GM23338 (cell line): ENCODE measurements around the gene SIK2. TPM values are rescaled to one million over a fixed set of nuclear protein-coding genes. Genes with fewer than 3 reads are reported as not detected.

ENCODE experiments used
- ATAC-seq: fragments of 200-7000 bp; cut with Tn5 transposase; 3 replicates; pipeline ENCODE4 v1.9.1; 2020
- DNase-seq: peaks from one replicate; pipeline ENCODE4 v3.0.0-alpha.2; 2015; ENCODE audit warnings: low spot score
- H2AFZ ChIP-seq: fragments of 200-600 bp; sonication (generic); 2 replicates; pipeline ENCODE4 v1.8.0; 2016; ENCODE audit warnings: antibody characterized with exemption, mild to moderate bottlenecking, moderate library complexity
- H3F3A ChIP-seq: fragments of 200-600 bp; sonication (generic); replicated peaks from 2 replicates; pipeline ENCODE4 v1.8.0; 2017; ENCODE audit warnings: antibody characterized with exemption, mixed run types, low read depth
- H3K27ac ChIP-seq: fragments of 200-600 bp; sonication (generic); 2 replicates; pipeline ENCODE4 v1.6.1; 2016; ENCODE audit warnings: low read depth
- H3K27me3 ChIP-seq: fragments of 200-600 bp; sonication (generic); 2 replicates; pipeline ENCODE4 v1.8.0; 2016; ENCODE audit warnings: mild to moderate bottlenecking, mixed run types, moderate library complexity; ENCODE audit not compliant: insufficient read depth
- H3K36me3 ChIP-seq: fragments of 200-600 bp; sonication (generic); 2 replicates; pipeline ENCODE4 v1.8.0; 2016; ENCODE audit warnings: mild to moderate bottlenecking; ENCODE audit not compliant: insufficient read depth
- H3K4me1 ChIP-seq: fragments of 200-600 bp; sonication (generic); 2 replicates; pipeline ENCODE4 v1.8.0; 2016; ENCODE audit warnings: mild to moderate bottlenecking, moderate library complexity; ENCODE audit not compliant: insufficient read depth
- H3K4me2 ChIP-seq: fragments of 200-600 bp; sonication (generic); 2 replicates; pipeline ENCODE4 v1.7.1; 2017; ENCODE audit warnings: mixed run types
- H3K4me3 ChIP-seq: fragments of 200-600 bp; sonication (generic); 2 replicates; pipeline ENCODE4 v1.6.1; 2016; ENCODE audit warnings: mixed run types
- H3K79me2 ChIP-seq: fragments of 200-600 bp; sonication (generic); replicated peaks from 2 replicates; pipeline ENCODE4 v1.8.0; 2017; ENCODE audit warnings: mild to moderate bottlenecking; ENCODE audit not compliant: insufficient read depth
- H3K9me2 ChIP-seq: fragments of 200-600 bp; sonication (generic); 2 replicates; pipeline ENCODE4 v1.8.0; 2017; ENCODE audit not compliant: insufficient read depth
- H4K20me1 ChIP-seq: fragments of 200-600 bp; sonication (generic); replicated peaks from 2 replicates; pipeline ENCODE4 v1.8.0; 2017; ENCODE audit warnings: mild to moderate bottlenecking; ENCODE audit not compliant: insufficient read depth
- H3K27ac Mint-ChIP-seq: 2 replicates; pipeline ENCODE4 v1.8.0; 2020; ENCODE audit warnings: inconsistent platforms, mild to moderate bottlenecking, moderate library complexity, mixed read lengths
- H3K27me3 Mint-ChIP-seq: 3 replicates; pipeline ENCODE4 v1.8.0; 2022; ENCODE audit warnings: low read depth, mild to moderate bottlenecking, moderate library complexity, mixed read lengths, inconsistent platforms; ENCODE audit not compliant: insufficient read depth, poor library complexity
- H3K36me3 Mint-ChIP-seq: 3 replicates; pipeline ENCODE4 v1.8.0; 2021; ENCODE audit warnings: low read depth, mild to moderate bottlenecking, inconsistent platforms, moderate library complexity, mixed read lengths
- H3K4me1 Mint-ChIP-seq: 3 replicates; pipeline ENCODE4 v1.8.0; 2020; ENCODE audit warnings: mild to moderate bottlenecking, inconsistent platforms, mixed read lengths
- H3K4me3 Mint-ChIP-seq: 3 replicates; pipeline ENCODE4 v1.8.0; 2021; ENCODE audit warnings: moderate library complexity, mild to moderate bottlenecking, inconsistent platforms, mixed read lengths
- H3K9me3 Mint-ChIP-seq: 3 replicates; pipeline ENCODE4 v1.8.0; 2020; ENCODE audit warnings: moderate library complexity, mild to moderate bottlenecking, inconsistent platforms, mixed read lengths
- CTCF ChIP-seq, 2 experiments: fragments of 200-600 bp in 1 of 2; sonication (generic) in 1 of 2; conservative IDR thresholded peaks; 2 replicates each; pipeline versions ENCODE4 v1.5.1 to v1.6.1; 2016 to 2017; ENCODE audit warnings: antibody characterized with exemption in 2 of 2, low read depth in 2 of 2, mild to moderate bottlenecking in 2 of 2, moderate library complexity in 1 of 2
- ETS1 ChIP-seq: IDR thresholded peaks from 2 replicates; pipeline ENCODE4 v1.6.1; 2016; ENCODE audit warnings: antibody characterized with exemption
- EZH2 ChIP-seq: fragments of 200-600 bp; sonication (generic); IDR thresholded peaks from one replicate; pipeline ENCODE4 v1.8.0; 2017; ENCODE audit warnings: antibody characterized with exemption, mild to moderate bottlenecking, low read depth; ENCODE audit not compliant: unreplicated experiment
- EZH2phosphoT487 ChIP-seq: fragments of 200-600 bp; sonication (generic); IDR thresholded peaks from one replicate; pipeline ENCODE4 v1.8.1; 2018; ENCODE audit warnings: antibody characterized with exemption; ENCODE audit not compliant: unreplicated experiment
- ZNF462 ChIP-seq: fragments of 250-450 bp; sonication (Bioruptor Pico); IDR thresholded peaks from 2 replicates; pipeline ENCODE4 v1.5.0; 2020; ENCODE audit warnings: mild to moderate bottlenecking, moderate library complexity
- polyA plus RNA-seq: library from polyadenylated mRNA; unstranded; fragments of >200 nt; fragmentation: Nextera tagmentation; extraction: Ambion mirVana; gene quantifications from 2 replicates; pipeline ENCODE4 v1.2.1, GENCODE V29; 2016
- total RNA-seq: library from RNA; depleted of rRNA; stranded (reverse); fragments of >200 nt; shearing (Covaris generic); gene quantifications from 2 replicates; pipeline ENCODE4 v1.2.3, GENCODE V29; 2014

SIK2 gene
- total and polyA plus RNA-seq, 2 experiments from 2014 or later: 2.3 to 6.7 TPM

GRCh38 chr11:111555255-111555654 lies 47.0 kb upstream of the SIK2 start:
- peaks cover 26% of the 10 kb centered on the region for H3K9me3 Mint-ChIP-seq
- DNase-seq (no peak), ATAC-seq (no peak)
- Histone ChIP-seq H3K4me2 (no peak overlapping the region), H3K36me3 (peaks cover 12% of the 10 kb centered on the region; the same call in 1 of the 2 replicates), H3K27me3 (no peaks in the 10 kb centered on the region), H2AFZ (no peak overlapping the region), H4K20me1 (no peaks in the 10 kb centered on the region), H3K9me2 (no peaks in the 10 kb centered on the region), H3K79me2 (no peaks in the 10 kb centered on the region), H3F3A (no peaks in the 10 kb centered on the region), H3K4me1 (peaks cover 10% of the 10 kb centered on the region), H3K4me3 (no peak overlapping the region), H3K27ac (no peak overlapping the region)
- H3K4me3 Mint-ChIP-seq: no peak overlapping the region
- H3K27me3 Mint-ChIP-seq: no peaks in the 10 kb centered on the region
- peaks cover 10% of the 10 kb centered on the region; the same call in 2 of the 3 replicates for H3K4me1 Mint-ChIP-seq
- H3K27ac Mint-ChIP-seq: no peak overlapping the region
- TF ChIP-seq ETS1: no peak
- no peak for TF ChIP-seq ZNF462
- TF ChIP-seq EZH2: no peak
- TF ChIP-seq EZH2phosphoT487: no peak
- TF ChIP-seq CTCF (conservative IDR thresholded peaks at IDR 0.05; ENCODE audit: low read depth in 2 of 2): no peak
- peaks cover 27% of the 10 kb centered on the region for H3K36me3 Mint-ChIP-seq
